G401 (cell line): ENCODE measurements around the gene PEDS1. TPM values are rescaled to one million over a fixed set of nuclear protein-coding genes. Genes with fewer than 3 reads are reported as not detected.
A peak's percentile ranks its signal among the peaks of the same experiment; 100 is the strongest.

Experiments
- DNase-seq: peaks from one replicate; pipeline ENCODE4 v3.0.0-alpha.2; 2015; ENCODE audit warnings: low spot score
- in situ Hi-C: cut with HindIII; loops from 2 replicates; pipeline ENCODE4 v1.10.0; 2016; ENCODE audit warnings: low sequenced_read_pairs, mixed read lengths
- total RNA-seq: library from RNA; depleted of rRNA; stranded (reverse); fragments of >200 nt; shearing (Covaris generic); gene quantifications from 2 replicates; pipeline ENCODE4 v1.2.3, GENCODE V29; 2014

The PEDS1 gene
- total RNA-seq, 1 experiment from 2014 or later: 42.7 TPM

DNA sequence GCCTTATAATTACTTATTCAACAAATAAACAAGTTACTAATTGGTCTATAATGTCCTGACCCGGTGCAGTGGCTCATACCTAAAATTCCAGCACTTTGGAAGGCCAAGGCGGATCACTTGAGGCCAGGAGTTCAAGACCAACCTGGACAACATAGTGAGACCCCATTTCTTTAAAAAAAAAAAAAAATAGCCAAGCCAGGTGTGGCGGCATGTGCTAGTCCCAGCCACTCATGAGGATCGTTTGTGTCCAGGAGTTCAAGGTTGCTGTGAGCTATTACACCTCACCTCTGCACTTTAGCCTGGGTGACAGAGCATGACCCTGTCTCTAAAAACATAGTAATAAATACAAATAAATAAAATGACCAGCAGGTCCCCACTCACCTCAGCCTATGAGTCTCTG lies 30.8 kb downstream of the PEDS1 start:
- in situ Hi-C loops: no loop called here
- no peak for DNase-seq

DNA sequence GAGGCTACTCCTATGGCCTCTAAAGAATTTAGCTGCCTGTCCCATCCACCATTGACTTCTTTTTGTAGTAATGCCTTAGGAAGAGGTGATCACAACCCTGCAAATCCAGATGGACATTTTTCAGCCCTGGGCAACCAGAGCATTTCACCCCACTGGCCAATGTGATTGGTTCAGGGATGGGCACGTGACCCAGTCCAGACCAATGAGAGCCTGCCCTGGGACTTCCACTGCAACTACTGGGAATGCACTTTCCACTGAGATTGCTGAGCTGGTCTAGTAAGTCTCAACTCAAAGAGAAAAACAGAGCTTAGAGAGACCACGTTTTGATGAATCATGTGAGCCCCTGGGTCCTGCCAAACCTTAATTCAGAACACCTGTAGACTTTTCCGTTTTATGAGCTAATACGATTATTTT lies 31.7 kb downstream of the PEDS1 start:
- in situ Hi-C loops: no loop called here
- peak; percentile 24 for DNase-seq

GRCh38 chr20:50120935-50121693 lies 32.4 kb downstream of the PEDS1 start:
- in situ Hi-C loops: no loop called here
- DNase-seq: peak; percentile 50

DNA sequence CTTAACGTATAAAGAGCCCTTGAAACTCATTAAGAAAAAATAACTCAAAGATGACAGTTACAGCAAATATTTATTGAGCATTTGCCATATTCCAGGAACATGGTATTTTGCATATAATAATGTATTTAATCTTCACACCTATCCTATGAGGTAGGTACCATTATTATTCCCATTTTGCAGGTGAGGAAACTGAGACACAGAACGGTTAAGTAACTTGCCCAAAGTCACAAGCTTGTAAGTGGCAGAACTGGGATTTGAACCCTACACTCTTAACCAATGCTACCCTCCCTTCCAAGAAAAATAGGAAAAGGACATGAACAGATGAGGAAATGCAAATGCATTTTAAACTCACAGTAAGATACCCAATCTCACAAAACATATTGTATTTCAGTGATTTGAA lies 35.3 kb downstream of the PEDS1 start:
- in situ Hi-C loops: no loop called here
- no peak for DNase-seq

GRCh38 chr20:50116368-50116999 lies 37.0 kb downstream of the PEDS1 start:
- in situ Hi-C loops: no loop called here
- DNase-seq: no peak

GRCh38 chr20:50115591-50116367 lies 37.7 kb downstream of the PEDS1 start:
- in situ Hi-C loops: no loop called here
- peak; percentile 98 for DNase-seq

DNA sequence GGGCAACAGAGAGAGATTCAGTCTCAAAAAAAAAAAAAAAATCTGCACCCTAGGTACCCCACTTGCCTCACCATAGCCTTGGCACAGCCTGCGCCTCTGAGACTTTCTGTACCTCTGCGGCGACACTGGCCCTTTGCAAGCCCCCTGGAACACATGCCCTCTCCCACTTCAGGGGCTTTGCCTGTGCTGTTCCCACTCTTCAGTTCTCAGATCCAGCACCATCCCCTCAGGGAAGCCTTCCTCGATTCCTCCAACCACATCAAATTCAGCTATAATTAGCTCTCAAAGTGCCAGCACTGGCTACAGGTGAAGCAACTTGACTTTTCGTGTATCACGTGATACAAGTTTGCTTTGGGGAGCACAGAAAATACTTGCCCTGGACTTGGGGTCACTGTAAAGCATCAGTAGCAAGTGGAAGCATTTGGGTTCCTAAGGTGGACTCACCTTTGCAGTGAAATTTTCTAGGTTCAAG lies 38.4 kb downstream of the PEDS1 start:
- in situ Hi-C loops: no loop called here
- DNase-seq: no peak

- in situ Hi-C loops: no loop called here
- DNase-seq: no peak
Measured at GRCh38 chr20:50113420-50114224, 39.9 kb downstream of the PEDS1 start.

- DNase-seq: peak; percentile 92
- in situ Hi-C loops: no loop called here
Measured at GRCh38 chr20:50112512-50113419, 40.8 kb downstream of the PEDS1 start, which contains the start of gene UBE2V1. Gene UBE2V1, minus strand, starts transcription at chr20:50113150. Its CDS starts 22 bp downstream, at chr20:50113128.

DNA sequence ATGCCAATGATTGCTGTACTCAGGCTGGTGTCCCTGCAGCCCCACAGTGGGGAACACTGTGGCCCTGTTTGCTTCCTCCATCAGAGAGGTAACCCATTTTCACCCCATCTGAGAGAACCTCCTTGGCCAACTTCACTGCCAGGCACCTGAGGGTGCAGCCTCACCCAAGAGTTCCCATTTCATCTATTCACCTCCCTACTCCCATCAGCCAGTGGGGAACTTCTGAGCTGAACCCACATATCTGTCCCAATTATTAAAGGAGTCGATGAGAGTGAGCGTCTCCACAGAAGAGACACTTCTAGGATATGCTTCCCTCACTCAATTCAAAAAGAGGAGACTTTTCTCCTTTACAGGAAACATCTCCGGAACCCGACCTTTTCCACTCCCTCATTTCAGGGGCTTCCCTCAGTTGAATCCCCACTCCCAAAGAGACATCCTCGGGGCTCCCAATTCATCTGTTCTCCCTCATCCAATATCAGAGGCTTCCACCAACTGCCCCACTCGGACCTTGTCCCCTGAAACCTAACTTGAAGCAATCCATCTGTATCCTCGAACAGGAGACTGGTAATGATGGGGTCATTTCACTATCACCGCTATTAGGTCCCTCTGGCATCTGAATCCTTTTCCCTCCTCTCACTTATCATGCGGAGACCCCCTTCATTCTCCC lies 41.6 kb downstream of the PEDS1 start:
- in situ Hi-C loops: no loop called here
- DNase-seq: no peak

- in situ Hi-C loops: no loop called here
- DNase-seq: no peak
Measured at GRCh38 chr20:50111120-50111828, 42.2 kb downstream of the PEDS1 start.

GRCh38 chr20:50110141-50111047 lies 43.1 kb downstream of the PEDS1 start:
- no peak for DNase-seq
- in situ Hi-C loops: no loop called here

GRCh38 chr20:50108556-50109235 lies 44.8 kb downstream of the PEDS1 start:
- in situ Hi-C loops: no loop called here
- no peak for DNase-seq

GRCh38 chr20:50107796-50108331 lies 45.7 kb downstream of the PEDS1 start:
- in situ Hi-C loops: no loop called here
- DNase-seq: no peak

DNA sequence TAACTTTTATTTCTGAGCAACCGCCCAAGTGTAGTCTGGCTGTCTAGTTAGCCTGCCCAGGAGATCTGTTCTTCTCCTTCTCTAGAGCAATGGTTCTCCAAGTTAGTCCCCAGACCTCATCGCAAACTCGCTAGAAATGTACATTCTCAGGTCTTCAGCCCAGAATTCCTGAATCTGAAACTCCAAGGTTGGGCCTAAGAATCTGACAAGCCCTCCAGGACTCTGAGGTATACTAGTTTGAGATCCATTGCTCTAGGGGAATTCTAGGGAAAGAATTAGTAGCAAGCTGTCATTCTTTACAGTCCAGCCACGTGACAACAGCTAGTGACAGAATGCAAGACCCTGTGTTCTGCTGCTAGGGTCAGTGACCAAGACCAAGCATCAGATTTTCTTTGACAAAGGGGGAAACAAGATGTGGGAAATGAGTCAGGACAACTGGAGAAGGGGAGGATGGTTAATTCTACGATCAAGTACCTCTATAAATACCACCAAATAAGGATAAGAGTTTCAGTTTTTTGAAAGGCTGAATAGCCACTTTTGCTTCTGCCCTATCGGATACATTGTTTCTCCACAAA lies 46.4 kb downstream of the PEDS1 start:
- no peak for DNase-seq
- in situ Hi-C loops: no loop called here
